Cerebellar cortex (tissue), 1 donor: Measurements from ENCODE around the gene PGC.

Experiments used
- DNase-seq: peaks from one replicate; pipeline ENCODE4 v3.0.0-alpha.2; 2015; ENCODE audit warnings: low spot score

PGC gene

GRCh38 chr6:41730531-41731436 lies 16.4 kb downstream of the PGC start:
- no peak for DNase-seq

- no peak for DNase-seq
Measured at GRCh38 chr6:41729624-41730023, 17.6 kb downstream of the PGC start.

DNA sequence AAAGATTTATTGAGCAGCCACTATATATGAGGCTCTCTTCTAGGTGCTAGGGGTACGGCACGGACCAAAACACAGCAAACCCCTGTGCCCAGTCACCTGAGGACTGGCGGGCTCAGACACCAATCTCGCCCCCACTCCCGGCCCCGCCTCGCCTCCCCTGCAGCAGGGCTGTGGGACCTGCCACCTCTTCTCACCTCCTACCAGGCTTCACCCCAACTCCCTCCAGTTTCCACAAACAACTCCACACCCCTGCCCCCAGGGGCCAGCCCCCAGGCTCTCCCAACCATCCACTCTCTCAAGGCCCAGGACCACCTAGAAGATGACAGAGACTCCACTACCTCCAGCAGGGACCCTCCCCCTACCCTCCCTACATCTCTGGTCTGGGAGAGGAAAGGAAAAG lies 18.2 kb downstream of the PGC start:
- DNase-seq = no peak

DNA sequence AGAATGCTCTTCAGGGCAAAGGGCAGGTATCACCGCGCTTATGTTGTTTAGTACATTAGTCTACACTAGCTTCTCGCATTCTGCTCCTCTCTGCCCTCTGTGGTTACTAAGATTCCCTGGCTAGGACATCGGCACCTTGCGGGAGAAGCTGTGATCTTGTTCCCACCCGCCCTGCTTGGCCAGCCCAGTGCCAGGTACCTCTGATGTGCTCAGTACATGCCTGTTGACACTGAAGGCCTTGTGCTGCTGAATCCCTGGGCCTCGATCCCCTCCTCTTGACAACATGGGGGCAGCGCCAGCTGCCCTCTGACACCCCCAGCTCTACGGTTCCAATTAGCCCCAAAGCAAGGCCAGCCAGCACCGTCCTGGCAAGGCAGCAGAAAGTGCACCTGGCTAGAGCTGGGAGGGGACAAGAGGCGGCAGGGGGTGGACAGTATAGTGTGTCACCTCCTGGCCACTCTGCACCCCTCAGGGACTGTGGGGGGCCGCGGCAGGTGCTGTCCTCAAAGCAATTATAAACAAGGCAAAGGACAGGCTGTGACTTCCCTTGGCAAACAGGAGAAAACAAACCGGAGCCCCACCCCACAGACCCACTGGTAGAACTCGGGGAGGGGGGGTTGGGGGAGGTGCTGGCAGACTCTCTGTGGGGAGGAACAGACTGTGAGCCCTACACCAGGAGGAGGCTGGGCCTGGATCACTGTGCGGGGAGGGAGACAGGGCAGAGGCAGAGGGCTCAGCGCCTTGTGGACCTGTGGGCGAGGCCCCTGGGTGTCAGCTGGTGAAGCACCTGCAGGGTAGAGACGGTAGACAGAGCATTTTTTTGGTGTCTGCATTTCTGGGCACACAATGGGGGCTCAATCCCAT lies 18.9 kb downstream of the PGC start:
- DNase-seq = peak; percentile 74

DNA sequence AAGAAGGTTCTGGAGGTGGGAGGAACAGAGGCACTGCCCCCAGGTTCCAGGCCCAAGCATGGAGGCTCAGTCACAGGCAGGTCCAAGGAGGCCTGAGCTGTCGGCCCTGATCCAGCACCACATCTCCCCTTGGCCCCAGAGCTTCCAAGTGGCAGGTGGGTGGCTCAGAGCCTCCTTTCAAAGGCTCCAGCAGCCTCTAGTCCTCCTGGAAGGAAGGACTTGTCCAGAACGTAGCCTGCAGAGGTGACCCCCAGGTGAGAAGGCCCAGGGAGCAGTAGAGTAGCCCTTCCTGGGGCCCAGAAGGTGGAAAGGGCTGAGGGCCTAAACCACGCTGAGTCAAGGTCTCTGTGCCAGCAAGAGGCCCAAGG lies 19.5 kb downstream of the PGC start:
- no peak for DNase-seq

DNA sequence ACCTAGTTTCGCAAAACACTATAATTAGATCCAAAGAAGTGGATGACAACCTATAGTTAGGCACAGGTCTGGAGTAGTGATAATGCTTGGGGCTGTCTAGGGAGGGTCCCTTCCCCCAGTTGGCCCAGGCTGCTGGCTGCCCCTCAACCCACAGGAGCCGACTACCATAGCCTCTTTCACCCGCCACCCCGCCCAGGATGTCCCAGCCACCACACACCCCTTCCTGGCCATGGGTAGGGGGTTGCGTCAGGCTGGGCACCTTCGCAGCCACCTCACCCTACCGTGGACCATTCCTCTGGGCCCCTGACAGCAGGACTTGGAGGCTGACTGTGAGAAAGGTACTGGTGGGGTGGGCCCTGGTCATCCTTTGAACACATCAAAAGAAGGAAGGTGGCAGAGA lies 20.3 kb downstream of the PGC start:
- DNase-seq = no peak

DNA sequence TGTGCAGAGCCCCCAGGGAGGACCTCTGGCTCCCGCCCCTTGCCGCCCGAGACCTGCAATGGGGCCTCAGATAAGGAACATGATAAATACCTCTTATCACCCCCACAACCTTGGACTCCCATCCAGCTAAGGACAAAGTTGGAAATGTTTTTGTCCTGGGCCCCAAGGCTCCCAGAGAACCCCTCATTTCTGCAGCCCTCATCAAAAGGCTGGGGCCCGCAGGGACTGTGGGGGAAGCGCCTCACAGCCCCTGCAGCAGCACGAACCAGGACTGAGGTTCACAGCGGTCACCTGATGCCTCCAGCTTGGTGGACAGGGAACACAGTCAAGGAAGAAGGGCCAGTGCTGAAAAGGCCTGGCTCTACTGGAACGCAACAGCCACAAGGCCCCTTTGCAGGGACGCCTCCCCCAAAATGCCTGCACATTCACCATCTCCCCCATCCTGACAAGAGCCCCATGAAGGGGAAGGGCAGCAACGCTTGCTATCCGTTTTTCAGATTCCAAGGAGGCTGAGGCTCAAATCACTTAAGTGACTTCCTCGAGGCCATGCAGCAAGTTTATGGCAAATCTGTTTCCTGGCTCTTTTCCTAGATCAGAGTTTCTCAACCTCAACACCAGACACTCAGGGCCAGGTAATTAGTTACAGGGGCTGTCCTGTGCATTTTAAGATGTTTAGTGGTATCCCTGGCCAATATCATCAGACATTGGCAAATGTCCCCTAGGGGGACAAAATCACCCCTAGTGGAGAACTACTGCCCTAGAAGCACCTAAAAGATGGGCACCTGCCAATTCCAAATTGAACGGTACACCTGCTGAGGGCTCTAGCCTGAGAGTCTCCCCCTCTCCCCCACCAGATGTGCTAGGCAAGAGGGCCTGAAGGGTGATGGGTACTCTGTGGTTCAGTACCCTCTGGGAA lies 22.4 kb downstream of the PGC start:
- DNase-seq = no peak

- DNase-seq = no peak
Measured at GRCh38 chr6:41724228-41724580, 23.0 kb downstream of the PGC start.

- no peak for DNase-seq
Measured at GRCh38 chr6:41723530-41724227, 23.5 kb downstream of the PGC start.

- no peak for DNase-seq
Measured at GRCh38 chr6:41722969-41723529, 24.1 kb downstream of the PGC start.

DNA sequence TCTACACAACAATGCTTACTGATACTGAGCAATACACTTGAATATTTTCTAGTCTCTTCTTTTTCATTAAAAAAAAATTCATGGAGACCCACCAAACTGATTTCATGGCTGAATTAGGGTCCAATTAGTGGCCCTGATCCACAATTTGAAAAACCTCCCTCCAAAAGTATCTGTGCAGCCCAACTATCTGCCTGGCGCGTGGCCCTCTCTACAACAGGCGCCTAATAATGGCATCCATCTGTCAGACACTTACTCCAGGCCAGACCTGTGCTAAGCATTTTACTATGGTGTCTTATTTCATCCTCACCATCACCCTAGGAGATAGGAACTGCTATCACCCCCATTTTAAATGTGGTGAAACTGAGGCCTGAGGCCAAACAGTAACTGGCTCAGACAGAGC lies 25.8 kb downstream of the PGC start:
- no peak for DNase-seq

GRCh38 chr6:41720783-41721182 lies 26.4 kb downstream of the PGC start:
- DNase-seq = no peak

GRCh38 chr6:41720262-41720620 lies 27.0 kb downstream of the PGC start:
- DNase-seq = no peak

- DNase-seq = no peak
Measured at GRCh38 chr6:41719436-41720261, 27.5 kb downstream of the PGC start.

GRCh38 chr6:41718828-41719227 lies 28.4 kb downstream of the PGC start:
- DNase-seq = no peak

- DNase-seq = no peak
Measured at GRCh38 chr6:41717392-41717736, 29.8 kb downstream of the PGC start.

DNA sequence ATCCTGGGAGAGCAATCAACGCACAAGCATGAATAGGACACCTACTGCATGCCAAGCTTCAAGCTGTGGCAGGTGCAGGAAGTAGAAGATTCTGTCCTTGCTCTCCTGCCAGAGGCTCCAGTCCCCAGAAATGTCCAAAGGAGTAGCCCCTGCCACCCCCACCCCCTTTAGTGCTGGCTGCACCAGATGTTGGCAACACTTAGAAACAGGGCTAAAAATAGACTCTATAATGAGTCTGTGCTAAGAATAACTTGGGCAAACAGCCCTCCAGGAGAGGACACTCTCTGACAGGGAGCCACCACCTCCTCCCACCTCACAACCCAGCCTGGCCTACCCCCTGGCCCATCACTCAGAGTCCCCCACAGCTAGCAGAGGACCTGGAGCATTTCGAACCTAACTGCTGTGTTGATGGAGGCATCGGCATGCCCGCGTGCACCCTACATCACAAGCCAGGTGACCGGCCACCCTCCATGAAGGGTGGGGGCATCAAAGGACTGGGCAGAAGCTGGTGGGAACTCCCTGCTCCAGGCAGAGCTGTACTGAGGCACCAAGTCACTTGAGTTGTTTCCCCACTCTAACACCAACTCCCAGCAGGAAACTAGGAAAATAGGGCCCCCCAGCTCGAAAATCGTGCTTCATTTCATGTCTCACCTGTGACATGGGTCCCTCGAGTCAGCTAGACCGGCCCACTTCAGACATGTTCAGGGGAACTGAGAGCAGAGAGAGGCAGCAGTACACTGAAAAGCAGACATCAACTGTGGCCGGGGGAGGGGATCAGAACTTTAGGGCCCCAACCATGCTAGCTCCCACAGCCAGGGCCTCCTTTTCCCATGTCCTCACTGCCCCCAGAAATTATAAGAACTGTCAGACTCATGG lies 30.4 kb downstream of the PGC start:
- no peak for DNase-seq

DNA sequence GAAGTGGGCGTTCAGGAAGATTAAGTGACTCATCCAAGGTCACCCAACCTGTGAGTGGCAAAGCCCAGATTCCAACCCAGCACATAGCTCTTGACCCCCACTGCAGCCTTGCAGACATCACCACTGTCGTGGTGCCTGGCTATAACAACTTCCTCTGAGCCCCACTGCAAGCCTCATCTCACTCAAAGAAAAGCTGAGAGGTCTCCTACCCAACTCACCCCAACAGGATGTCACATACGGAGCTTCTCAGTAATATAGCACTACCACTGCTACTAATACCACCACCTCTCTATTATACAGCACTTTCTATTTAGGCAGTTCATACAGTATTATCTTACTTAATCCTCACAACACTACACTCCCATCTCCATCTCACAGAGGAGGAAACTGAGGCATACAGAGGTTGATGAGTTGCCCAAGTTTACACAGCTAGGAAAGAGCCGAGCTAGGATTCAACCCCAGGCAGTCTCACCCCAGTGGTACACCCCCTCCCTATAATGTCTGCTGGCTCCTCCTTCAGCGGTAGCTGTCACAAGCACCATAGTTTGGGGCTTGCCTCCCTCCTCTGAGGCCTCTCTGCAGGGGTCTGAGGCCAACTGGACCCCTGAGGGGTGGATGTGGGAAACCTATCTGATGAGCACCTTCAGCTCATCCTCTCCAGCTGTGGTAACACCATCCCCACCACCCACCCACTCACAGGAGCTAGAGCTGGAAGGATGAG lies 31.2 kb downstream of the PGC start:
- no peak for DNase-seq
